Measurements from ENCODE around the gene VWA1. TPM values are rescaled to one million over a fixed set of nuclear protein-coding genes. Genes with fewer than 3 reads are reported as not detected.

VWA1 gene
- total and polyA plus RNA-seq, 2 of the 4 experiments (the other 2 are of a cell fraction): 1.1 to 6.1 TPM

GRCh38 chr1:1452882-1453281 is 17.4 kb downstream of the VWA1 start:
- H3K79me1 ChIP-seq (ENCODE audit: low read depth in 1 of 2, low read length in 2 of 2): no peaks in the 10 kb centered on the region
- no peak overlapping the region for H3K4ac ChIP-seq (ENCODE audit: low read depth, low read length)
- no peak overlapping the region for H3K56ac ChIP-seq (ENCODE audit: extremely low read depth, insufficient read depth, low read length)
- in situ Hi-C loops (cut with MboI; ENCODE audit: low sequenced_read_pairs) (no loop called here), intact Hi-C loops (cut with micrococcal nuclease) (no loop called here), dilution Hi-C loops (cut with HindIII; ENCODE audit: low sequenced_read_pairs, unreplicated experiment) (no loop called here)
- H2AK5ac ChIP-seq (ENCODE audit: low read depth, low read length): no peak overlapping the region
- no peak overlapping the region for H2BK5ac ChIP-seq (ENCODE audit: low read depth, low read length, poor library complexity, severe bottlenecking)
- no peak for DNase-seq
- WGBS, 2 experiments (ENCODE audit: extremely low coverage in 2 of 2, insufficient read length in 1 of 2): 78% methylated on average over 3 of the region's 16 CpGs; no CpG with 5 or more reads in 1 of the 2 experiments
- no peak overlapping the region for H2AFZ ChIP-seq (replicated peaks; ENCODE audit: low read length, poor library complexity)
- no peak overlapping the region for H3K27ac ChIP-seq (ENCODE audit: insufficient read depth, low read length)
- no peak overlapping the region for H3K14ac ChIP-seq (replicated peaks; ENCODE audit: low read depth, low read length)
- no peak overlapping the region for H3K9ac ChIP-seq (ENCODE audit: low read depth, low read length)
- CTCF ChIA-PET: no interaction called here
- H3K36me3 ChIP-seq (ENCODE audit: control insufficient read depth, insufficient read depth, low read length): no peaks in the 10 kb centered on the region
- no peaks in the 10 kb centered on the region for H3K9me3 ChIP-seq (ENCODE audit: control insufficient read depth, insufficient read depth, low read length)
- no peak overlapping the region for H3K4me2 ChIP-seq (ENCODE audit: low read depth, low read length)
- no peak overlapping the region for H4K8ac ChIP-seq (ENCODE audit: low read depth in 2 of 2, low read length in 2 of 2)
- H2AK9ac ChIP-seq (replicated peaks; ENCODE audit: low read depth, low read length, poor library complexity): no peak overlapping the region
- TF ChIP-seq MXI1 (IDR thresholded peaks at IDR 0.05; ENCODE audit: borderline replicate concordance, low read depth, low read length) (no peak), POLR2A (IDR thresholded peaks at IDR 0.05; ENCODE audit: low read depth, low read length) (no peak), BHLHE40 (IDR thresholded peaks at IDR 0.05; ENCODE audit: low read depth, low read length) (no peak), MAFK (IDR thresholded peaks at IDR 0.05; ENCODE audit: low read depth, low read length) (no peak), RAD21 (IDR thresholded peaks at IDR 0.05; ENCODE audit: low read length) (no peak), USF2 (IDR thresholded peaks at IDR 0.05; ENCODE audit: low read depth, low read length) (no peak), RCOR1 (IDR thresholded peaks at IDR 0.05; ENCODE audit: insufficient replicate concordance, low read length) (no peak), CTCF (conservative IDR thresholded peaks at IDR 0.05; ENCODE audit: low read depth, low read length) (no peak), ELK1 (IDR thresholded peaks at IDR 0.05; ENCODE audit: borderline replicate concordance, low read depth, low read length) (no peak), NFE2L2 (IDR thresholded peaks at IDR 0.05; ENCODE audit: low read depth, low read length) (no peak), CEBPB (IDR thresholded peaks at IDR 0.05; ENCODE audit: low read depth, low read length) (no peak), CHD1 (IDR thresholded peaks at IDR 0.05; ENCODE audit: low read depth, low read length) (no peak), RFX5 (IDR thresholded peaks at IDR 0.05; ENCODE audit: low read depth, low read length) (no peak), MAZ (IDR thresholded peaks at IDR 0.05; ENCODE audit: borderline replicate concordance, low read depth, low read length) (no peak)
- ATAC-seq (ENCODE audit: low read depth): no peak
- H4K20me1 ChIP-seq (ENCODE audit: insufficient read depth, low read length): no peaks in the 10 kb centered on the region
- no peak overlapping the region for H3K18ac ChIP-seq (ENCODE audit: low read depth, low read length)
- no peak overlapping the region for H3K4me3 ChIP-seq (ENCODE audit: insufficient read depth, low read depth, low read length)
- no peak overlapping the region for H2BK120ac ChIP-seq (ENCODE audit: low read depth, low read length)
- H2BK15ac ChIP-seq (ENCODE audit: low read depth, low read length): no peak overlapping the region
- POLR2A ChIA-PET (ENCODE audit: unreplicated experiment): no interaction called here
- no peak overlapping the region for H4K91ac ChIP-seq (ENCODE audit: insufficient read depth, low read depth, low read length)
- H4K5ac ChIP-seq (ENCODE audit: low read depth, low read length): no peak overlapping the region
- H3K4me1 ChIP-seq (ENCODE audit: control insufficient read depth, insufficient read depth, low read length): no peaks in the 10 kb centered on the region
- no peak overlapping the region for H3K23ac ChIP-seq (ENCODE audit: low read depth, low read length)
- no peaks in the 10 kb centered on the region for H3K9me1 ChIP-seq (ENCODE audit: insufficient read depth, low read length)
- H2BK20ac ChIP-seq (ENCODE audit: low read depth, low read length): no peak overlapping the region
- peaks cover 8% of the 10 kb centered on the region for H3K27me3 ChIP-seq (ENCODE audit: control insufficient read depth, insufficient read depth, low read length)
- BruUV-seq (replicated peaks): no TSS peak

Data from IMR-90 (cell line).